ENCODE results near the gene PORCN. TPM values are rescaled to one million over a fixed set of nuclear protein-coding genes. Genes with fewer than 3 reads are reported as not detected.
A peak's percentile ranks its signal among the peaks of the same experiment; 100 is the strongest.

Gene PORCN
- total and polyA plus RNA-seq, 2 of the 13 experiments (the other 11 are each of a cell fraction or from before 2014, with no cell fraction given): 3.9 to 5.8 TPM

- TF ChIP-seq ATF6 (CRISPR knock-in tag; conservative IDR thresholded peaks at IDR 0.05) (no peak), KLF13 (CRISPR knock-in tag; IDR thresholded peaks at IDR 0.05) (no peak), NFE2L1 (CRISPR knock-in tag; IDR thresholded peaks at IDR 0.05; ENCODE audit: borderline replicate concordance) (no peak), ZNF234 (CRISPR knock-in tag; conservative IDR thresholded peaks at IDR 0.05) (no peak), MLX (CRISPR knock-in tag; IDR thresholded peaks at IDR 0.05) (no peak), ELF1 (CRISPR knock-in tag; IDR thresholded peaks at IDR 0.05) (peak; percentile 66), MEIS2 (CRISPR knock-in tag; IDR thresholded peaks at IDR 0.05) (0 out of 2 replicates have a peak, but pooled peaks have one; percentile 51), CBFB (CRISPR knock-in tag; IDR thresholded peaks at IDR 0.05) (no peak), MXD4 (CRISPR knock-in tag; IDR thresholded peaks at IDR 0.05) (no peak), ZNF292 (CRISPR knock-in tag; IDR thresholded peaks at IDR 0.05; ENCODE audit: borderline replicate concordance, low read depth) (no peak), BRCA1 (CRISPR knock-in tag; IDR thresholded peaks at IDR 0.05) (no peak), IKZF1 (IDR thresholded peaks at IDR 0.05) (no peak), RFXAP (CRISPR knock-in tag; IDR thresholded peaks at IDR 0.05; ENCODE audit: borderline replicate concordance) (peak; percentile 59; the same call in 1 of the 2 replicates), GATA4 (IDR thresholded peaks at IDR 0.05; ENCODE audit: borderline replicate concordance, low read depth) (no peak), ZNF253 (CRISPR knock-in tag; IDR thresholded peaks at IDR 0.05; ENCODE audit: borderline replicate concordance) (0 out of 2 replicates have a peak, but pooled peaks have one; percentile 31), NR1H2 (CRISPR knock-in tag; IDR thresholded peaks at IDR 0.05; ENCODE audit: borderline replicate concordance, low read depth) (no peak), NFE2L2 (IDR thresholded peaks at IDR 0.05; ENCODE audit: low read length) (no peak), ZNF776 (CRISPR knock-in tag; IDR thresholded peaks at IDR 0.05) (no peak), ZNF513 (CRISPR knock-in tag; conservative IDR thresholded peaks at IDR 0.05) (no peak), MIXL1 (CRISPR knock-in tag; IDR thresholded peaks at IDR 0.05) (no peak), ZNF687 (CRISPR knock-in tag; IDR thresholded peaks at IDR 0.05) (peak; percentile 91), ESRRA (CRISPR knock-in tag; IDR thresholded peaks at IDR 0.05; ENCODE audit: low read depth) (no peak), ZNF329 (CRISPR knock-in tag; IDR thresholded peaks at IDR 0.05; ENCODE audit: low read depth) (no peak), RAD21 (CRISPR knock-in tag; IDR thresholded peaks at IDR 0.05) (no peak)
These were observed 32.8 kb upstream of the PORCN start, which contains the start of gene FTSJ1 (continued) for GRCh38 chrX:48475774-48476577.

All from HepG2 (cell line).